Measurements from ENCODE around the gene IGSF9. TPM values are rescaled to one million over a fixed set of nuclear protein-coding genes. Genes with fewer than 3 reads are reported as not detected.
A peak's percentile ranks its signal among the peaks of the same experiment; 100 is the strongest.
"Not testable (repeated sequence)": the region's sequence is repeated elsewhere in the genome, so short reads cannot be mapped to it uniquely, and the experiment has no call there.

The IGSF9 gene
- total and polyA plus RNA-seq, 2 donors = 1.6 to 1.7 TPM

- Histone ChIP-seq H3K4me1 (ENCODE audit: insufficient read depth) (no peaks in the 10 kb centered on the region), H3K36me3 (ENCODE audit: insufficient read depth) (no peaks in the 10 kb centered on the region), H3K27ac (ENCODE audit: low read depth) (no peak overlapping the region), H3K4me3 (ENCODE audit: low read depth, low read length) (no peak overlapping the region)
- DNase-seq (ENCODE audit: extremely low spot score) = no peak
- WGBS = 83% methylated on average over 9 of the region's 9 CpGs
These were observed 37.1 kb downstream of the IGSF9 start for GRCh38 chr1:159908031-159908940.

GRCh38 chr1:159906960-159907359 is 38.5 kb downstream of the IGSF9 start:
- no peak for DNase-seq (ENCODE audit: extremely low spot score)
- Histone ChIP-seq H3K27ac (ENCODE audit: low read depth) (no peak overlapping the region), H3K4me3 (ENCODE audit: low read depth, low read length) (no peak overlapping the region), H3K36me3 (ENCODE audit: insufficient read depth) (no peaks in the 10 kb centered on the region), H3K4me1 (ENCODE audit: insufficient read depth) (no peaks in the 10 kb centered on the region)
- WGBS = 67% methylated on average over 1 of the region's 1 CpG

- WGBS = 82% methylated on average over 3 of the region's 3 CpGs
- not testable (repeated sequence) for H3K4me3 ChIP-seq (ENCODE audit: low read depth, low read length); H3K36me3 ChIP-seq (ENCODE audit: insufficient read depth); H3K27ac ChIP-seq (ENCODE audit: low read depth); H3K4me1 ChIP-seq (ENCODE audit: insufficient read depth); DNase-seq (ENCODE audit: extremely low spot score)
These were observed 41.4 kb downstream of the IGSF9 start for GRCh38 chr1:159904036-159904435.

GRCh38 chr1:159902541-159902940 is 42.9 kb downstream of the IGSF9 start:
- 98% methylated on average over 3 of the region's 3 CpGs for WGBS
- no peaks in the 10 kb centered on the region for H3K36me3 ChIP-seq (ENCODE audit: insufficient read depth)
- no peak overlapping the region for H3K27ac ChIP-seq (ENCODE audit: low read depth)
- H3K4me3 ChIP-seq (ENCODE audit: low read depth, low read length) = no peak overlapping the region
- H3K4me1 ChIP-seq (ENCODE audit: insufficient read depth) = peaks cover 2% of the 10 kb centered on the region
- DNase-seq (ENCODE audit: extremely low spot score) = no peak

- WGBS = 74% methylated on average over 2 of the region's 2 CpGs
- Histone ChIP-seq H3K36me3 (ENCODE audit: insufficient read depth) (no peaks in the 10 kb centered on the region), H3K4me1 (ENCODE audit: insufficient read depth) (peaks cover 2% of the 10 kb centered on the region), H3K27ac (ENCODE audit: low read depth) (no peak overlapping the region), H3K4me3 (ENCODE audit: low read depth, low read length) (no peak overlapping the region)
- DNase-seq (ENCODE audit: extremely low spot score) = no peak
These were observed 44.6 kb downstream of the IGSF9 start for GRCh38 chr1:159900755-159901360.

GRCh38 chr1:159900086-159900680 is 45.2 kb downstream of the IGSF9 start, which contains the start of gene CFAP45:
Gene CFAP45 (minus strand): TSS chr1:159900165. CDS start chr1:159900098, 67 bp downstream.
- peaks cover 2% of the 10 kb centered on the region for H3K4me1 ChIP-seq (ENCODE audit: insufficient read depth)
- DNase-seq (ENCODE audit: extremely low spot score) = no peak
- no peaks in the 10 kb centered on the region for H3K36me3 ChIP-seq (ENCODE audit: insufficient read depth)
- WGBS = 18% methylated on average over 30 of the region's 30 CpGs
- H3K27ac ChIP-seq (ENCODE audit: low read depth) = peak within 1 kb of the TSS; percentile 74
- no peak within 1 kb of the TSS for H3K4me3 ChIP-seq (ENCODE audit: low read depth, low read length)

- DNase-seq (ENCODE audit: extremely low spot score); H3K4me3 ChIP-seq (ENCODE audit: low read depth, low read length); H3K4me1 ChIP-seq (ENCODE audit: insufficient read depth); H3K36me3 ChIP-seq (ENCODE audit: insufficient read depth): not testable (repeated sequence)
- peak overlapping the region; percentile 27 for H3K27ac ChIP-seq (ENCODE audit: low read depth)
- 89% methylated on average over 14 of the region's 15 CpGs for WGBS
These were observed 45.8 kb downstream of the IGSF9 start for GRCh38 chr1:159899634-159900033.

GRCh38 chr1:159898527-159898926 is 46.9 kb downstream of the IGSF9 start:
- 95% methylated on average over 3 of the region's 3 CpGs for WGBS
- no peak for DNase-seq (ENCODE audit: extremely low spot score)
- Histone ChIP-seq H3K27ac (ENCODE audit: low read depth) (no peak overlapping the region), H3K36me3 (ENCODE audit: insufficient read depth) (no peaks in the 10 kb centered on the region), H3K4me1 (ENCODE audit: insufficient read depth) (peaks cover 2% of the 10 kb centered on the region), H3K4me3 (ENCODE audit: low read depth, low read length) (no peak overlapping the region)

- Histone ChIP-seq H3K27ac (ENCODE audit: low read depth) (no peak overlapping the region), H3K4me3 (ENCODE audit: low read depth, low read length) (no peak overlapping the region), H3K36me3 (ENCODE audit: insufficient read depth) (no peaks in the 10 kb centered on the region), H3K4me1 (ENCODE audit: insufficient read depth) (peaks cover 2% of the 10 kb centered on the region)
- WGBS = 91% methylated on average over 3 of the region's 3 CpGs
- DNase-seq (ENCODE audit: extremely low spot score) = no peak
These were observed 47.5 kb downstream of the IGSF9 start for GRCh38 chr1:159897962-159898361.

GRCh38 chr1:159896546-159896930 is 48.9 kb downstream of the IGSF9 start:
- H3K27ac ChIP-seq (ENCODE audit: low read depth) = no peak overlapping the region

GRCh38 chr1:159895836-159896545 is 49.4 kb downstream of the IGSF9 start:
- H3K27ac ChIP-seq (ENCODE audit: low read depth) = no peak overlapping the region
- peaks cover 2% of the 10 kb centered on the region for H3K4me1 ChIP-seq (ENCODE audit: insufficient read depth)
- H3K36me3 ChIP-seq (ENCODE audit: insufficient read depth) = no peaks in the 10 kb centered on the region
- DNase-seq (ENCODE audit: extremely low spot score) = no peak
- no peak overlapping the region for H3K4me3 ChIP-seq (ENCODE audit: low read depth, low read length)
- 71% methylated on average over 6 of the region's 6 CpGs for WGBS

More at GRCh38 chr1:159896546-159896930, 48.9 kb downstream of the IGSF9 start:
- Histone ChIP-seq H3K4me3 (ENCODE audit: low read depth, low read length) (no peak overlapping the region), H3K36me3 (ENCODE audit: insufficient read depth) (no peaks in the 10 kb centered on the region), H3K4me1 (ENCODE audit: insufficient read depth) (peaks cover 2% of the 10 kb centered on the region)
- WGBS = 55% methylated on average over 3 of the region's 3 CpGs
- DNase-seq (ENCODE audit: extremely low spot score) = no peak

- no peak overlapping the region for H3K4me3 ChIP-seq (ENCODE audit: low read depth, low read length)
- WGBS = 76% methylated on average over 3 of the region's 3 CpGs
- no peaks in the 10 kb centered on the region for H3K36me3 ChIP-seq (ENCODE audit: insufficient read depth)
- no peak overlapping the region for H3K27ac ChIP-seq (ENCODE audit: low read depth)
- peaks cover 2% of the 10 kb centered on the region for H3K4me1 ChIP-seq (ENCODE audit: insufficient read depth)
- no peak for DNase-seq (ENCODE audit: extremely low spot score)
These were observed 50.1 kb downstream of the IGSF9 start for GRCh38 chr1:159895286-159895685.

GRCh38 chr1:159892944-159893343 is 52.5 kb downstream of the IGSF9 start:
- H3K27ac ChIP-seq (ENCODE audit: low read depth) = no peak overlapping the region
- 86% methylated on average over 5 of the region's 5 CpGs for WGBS

More at GRCh38 chr1:159892944-159893343, 52.5 kb downstream of the IGSF9 start:
- Histone ChIP-seq H3K4me3 (ENCODE audit: low read depth, low read length) (no peak overlapping the region), H3K4me1 (ENCODE audit: insufficient read depth) (no peaks in the 10 kb centered on the region), H3K36me3 (ENCODE audit: insufficient read depth) (no peaks in the 10 kb centered on the region)
- DNase-seq (ENCODE audit: extremely low spot score) = no peak

Data from urinary bladder (tissue), 4 donors.